Measurements from ENCODE around the gene PDLIM4. TPM values are rescaled to one million over a fixed set of nuclear protein-coding genes. Genes with fewer than 3 reads are reported as not detected.

PDLIM4 gene
- total RNA-seq, 3 donors from 2014 or later, result 5.1 to 59.0 (median 5.6) TPM

DNA sequence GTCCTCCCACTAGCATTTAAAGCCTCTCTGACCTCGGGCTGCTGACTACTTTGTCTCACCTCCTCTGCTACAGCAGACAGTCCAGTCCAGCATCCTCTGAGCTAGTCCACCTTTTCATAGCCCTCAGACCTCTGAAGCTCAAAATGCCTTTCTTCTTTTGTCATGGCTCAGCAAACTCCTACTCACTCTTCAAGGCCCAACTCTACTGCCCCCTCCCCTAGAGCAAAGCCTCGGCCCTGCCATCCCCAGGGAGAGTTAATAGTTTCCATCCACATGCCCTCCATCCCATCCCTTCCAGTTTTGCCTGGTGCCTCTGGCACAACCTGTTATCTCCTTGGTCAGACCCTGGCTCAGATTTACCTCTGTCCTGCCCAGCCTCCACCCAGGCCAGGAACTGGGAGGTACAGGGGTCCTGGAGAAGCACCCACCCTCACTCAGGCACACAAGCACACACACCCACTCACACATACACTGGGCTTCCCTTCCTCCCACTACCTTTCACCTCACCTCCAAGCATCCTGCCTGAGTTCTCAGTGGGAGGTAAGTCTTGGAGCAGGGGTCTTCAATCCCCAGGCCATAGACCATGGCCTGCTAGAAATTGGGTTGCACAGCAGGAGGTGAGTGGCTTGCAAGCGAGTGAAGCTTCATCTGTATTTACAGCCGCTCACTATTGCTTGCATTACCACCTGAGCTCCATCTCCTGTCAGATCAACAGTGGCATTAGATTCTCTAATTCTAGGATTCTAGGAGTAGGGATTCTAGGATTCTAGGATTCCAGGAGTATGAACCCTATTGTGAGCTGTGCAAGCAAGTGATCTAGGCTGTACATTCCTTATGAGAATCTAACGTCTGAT, 18.1 kb downstream of the PDLIM4 start:
- ATAC-seq (no peak), DNase-seq (no peak)
- H3K36me3 ChIP-seq (ENCODE audit: low read depth), result no peaks in the 10 kb centered on the region
- intact Hi-C loops (cut with DNase I, micrococcal nuclease), result no loop called here
- no peaks in the 10 kb centered on the region for H3K9me3 ChIP-seq
- no peak overlapping the region for H3K4me3 ChIP-seq
- no peak for TF ChIP-seq CTCF (IDR thresholded peaks at IDR 0.05)
- peaks cover 31% of the 10 kb centered on the region for H3K4me1 ChIP-seq (ENCODE audit: low read depth)

DNA sequence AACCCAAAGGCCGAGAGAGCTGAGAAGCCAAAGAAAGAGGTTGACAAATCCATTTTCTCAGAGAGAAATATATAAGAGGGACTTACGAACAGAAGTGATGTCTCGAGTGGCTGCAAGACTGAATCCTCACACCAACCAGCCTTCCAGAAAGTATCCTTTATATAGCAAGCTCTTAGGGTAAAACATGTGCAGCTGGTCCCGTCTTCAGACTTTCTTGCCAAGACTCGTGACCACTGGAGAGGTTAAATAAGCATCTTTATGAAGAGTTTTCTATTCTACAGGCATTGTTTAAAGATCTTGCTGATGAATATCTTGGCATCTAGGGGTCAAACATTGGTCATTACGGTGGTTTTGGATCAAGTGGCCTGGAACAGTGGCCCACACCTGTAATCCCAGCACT, 19.8 kb downstream of the PDLIM4 start:
- ATAC-seq, result no peak
- TF ChIP-seq CTCF (IDR thresholded peaks at IDR 0.05), result no peak
- intact Hi-C loops (cut with DNase I, micrococcal nuclease), result no loop called here
- Histone ChIP-seq H3K36me3 (ENCODE audit: low read depth) (no peaks in the 10 kb centered on the region), H3K9me3 (no peaks in the 10 kb centered on the region), H3K4me1 (ENCODE audit: low read depth) (peaks cover 31% of the 10 kb centered on the region), H3K4me3 (no peak overlapping the region)
- no peak for DNase-seq

DNA sequence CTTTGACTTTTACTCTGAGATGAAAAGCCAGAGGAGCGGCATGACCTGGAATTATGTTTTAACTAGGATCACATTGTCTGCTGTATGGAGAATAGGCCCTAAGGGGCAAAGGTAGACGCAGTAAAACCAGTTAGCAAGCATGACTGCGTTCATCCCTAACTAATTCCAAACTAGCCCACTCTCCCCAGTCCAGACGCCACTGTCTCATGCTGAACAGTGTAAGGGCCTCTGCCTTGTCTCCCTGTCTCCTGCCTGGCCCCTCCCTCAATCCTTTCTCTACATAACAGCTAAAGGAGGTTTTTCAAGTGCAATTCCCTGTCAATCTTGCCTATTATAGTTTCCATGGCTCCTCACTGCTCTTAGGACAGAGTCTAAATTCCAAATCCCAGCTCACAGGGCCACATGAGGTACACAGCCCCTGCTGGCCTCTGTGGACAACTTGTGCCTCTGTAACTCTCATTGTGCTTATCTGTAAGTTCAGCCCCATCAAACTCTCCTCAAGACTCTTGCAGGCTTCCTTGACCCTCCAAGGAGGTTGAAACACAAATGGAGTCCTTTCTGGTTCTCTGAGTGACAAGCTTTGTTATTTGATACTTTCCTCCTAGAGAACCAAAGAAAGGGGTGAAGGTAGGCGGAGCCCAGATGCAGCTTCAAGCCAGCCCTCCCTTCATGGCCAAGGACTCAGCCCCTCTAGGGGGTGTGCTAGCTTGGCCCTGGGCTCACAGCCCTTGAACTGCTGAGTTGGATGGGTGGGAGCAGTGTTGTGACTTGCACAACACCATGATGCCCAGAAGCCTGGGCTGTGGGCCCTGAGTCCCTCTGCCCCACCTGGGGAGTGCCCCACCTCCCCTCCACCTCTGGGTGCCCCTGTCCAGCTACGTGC, 20.7 kb downstream of the PDLIM4 start:
- peaks cover 26% of the 10 kb centered on the region for H3K4me1 ChIP-seq (ENCODE audit: low read depth)
- ATAC-seq (peak; percentile 86), DNase-seq (peak in 2 of 3 donors; percentile 46 to 69)
- H3K36me3 ChIP-seq (ENCODE audit: low read depth), result no peaks in the 10 kb centered on the region
- H3K9me3 ChIP-seq, result no peaks in the 10 kb centered on the region
- intact Hi-C loops (cut with DNase I, micrococcal nuclease), result no loop called here
- TF ChIP-seq CTCF (IDR thresholded peaks at IDR 0.05), result no peak
- no peak overlapping the region for H3K4me3 ChIP-seq

DNA sequence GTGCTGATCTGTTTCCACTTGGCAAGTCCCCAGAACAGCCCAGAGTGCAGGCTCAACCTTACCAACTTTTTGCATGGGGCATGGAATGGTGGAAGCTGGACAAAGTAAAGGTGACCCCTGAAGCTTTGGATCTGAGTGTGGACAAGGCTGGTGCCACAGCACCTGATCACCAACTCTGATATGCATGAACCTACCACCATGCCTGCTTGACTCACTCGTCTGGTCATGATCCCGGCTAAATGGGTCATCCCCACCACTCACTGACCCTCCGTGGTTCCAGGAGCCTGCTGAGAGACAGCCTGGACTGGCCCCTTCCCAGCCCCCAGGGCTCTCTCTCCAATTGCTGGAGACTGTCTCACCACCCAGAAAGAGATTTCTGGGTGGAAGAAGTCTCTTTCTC, 22.3 kb downstream of the PDLIM4 start:
- no peak for TF ChIP-seq CTCF (IDR thresholded peaks at IDR 0.05)
- ATAC-seq, result no peak
- Histone ChIP-seq H3K36me3 (ENCODE audit: low read depth) (no peaks in the 10 kb centered on the region), H3K4me1 (ENCODE audit: low read depth) (peaks cover 14% of the 10 kb centered on the region), H3K4me3 (no peak overlapping the region), H3K9me3 (no peaks in the 10 kb centered on the region)
- no peak for DNase-seq
- intact Hi-C loops (cut with DNase I, micrococcal nuclease), result no loop called here

DNA sequence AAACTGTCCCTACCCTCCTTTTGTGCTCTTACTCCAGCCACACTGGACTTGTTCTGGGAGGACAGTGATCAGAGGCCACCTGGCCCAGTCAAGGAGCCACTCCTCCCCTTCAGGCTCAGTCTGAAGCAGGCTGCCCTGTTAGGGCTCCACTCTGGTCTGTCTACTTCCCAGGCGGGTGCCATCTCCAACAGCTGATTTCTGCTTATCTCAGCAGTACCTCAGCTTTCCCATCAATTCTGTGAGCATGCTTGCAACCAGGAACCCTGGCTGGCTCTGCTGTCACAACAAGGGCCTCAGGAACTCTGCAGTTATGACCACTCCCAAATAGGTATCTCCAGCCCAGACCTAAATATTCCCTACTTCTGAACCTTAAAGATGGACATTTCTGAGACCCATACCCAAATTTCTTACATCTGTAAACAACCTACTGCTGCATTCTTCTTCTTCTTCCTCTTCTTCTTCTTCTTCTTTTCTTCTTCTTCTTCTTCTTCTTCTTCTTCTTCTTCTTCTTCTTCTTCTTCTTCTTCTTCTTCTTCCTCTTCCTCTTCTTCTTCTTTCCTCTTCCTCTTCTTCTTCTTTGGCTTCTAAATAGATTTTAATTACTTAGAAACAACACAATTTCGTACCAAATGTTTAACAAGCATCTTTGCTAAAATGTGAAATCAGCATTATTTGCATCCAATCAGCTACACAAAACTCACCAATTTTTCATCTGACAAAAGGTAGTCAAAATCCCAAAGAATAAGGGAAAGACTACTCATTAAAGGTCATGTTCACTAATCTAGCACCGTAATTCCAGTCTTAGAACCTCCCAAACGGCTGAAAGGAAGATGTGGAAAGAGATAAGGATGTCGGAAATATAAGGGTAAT, 23.1 kb downstream of the PDLIM4 start:
- no peak for DNase-seq
- no peak for ATAC-seq
- TF ChIP-seq CTCF (IDR thresholded peaks at IDR 0.05), result no peak
- H3K9me3 ChIP-seq, result no peaks in the 10 kb centered on the region
- H3K36me3 ChIP-seq (ENCODE audit: low read depth), result no peaks in the 10 kb centered on the region
- intact Hi-C loops (cut with DNase I, micrococcal nuclease), result no loop called here
- H3K4me3 ChIP-seq, result no peak overlapping the region
- H3K4me1 ChIP-seq (ENCODE audit: low read depth), result peaks cover 14% of the 10 kb centered on the region

Measured in mucosa of descending colon (tissue), 3 donors.